Measurements from ENCODE around the gene KCNQ1. TPM values are rescaled to one million over a fixed set of nuclear protein-coding genes. Genes with fewer than 3 reads are reported as not detected.

The KCNQ1 gene
- total RNA-seq, 1 donor from 2014 or later = 6.4 TPM

DNA sequence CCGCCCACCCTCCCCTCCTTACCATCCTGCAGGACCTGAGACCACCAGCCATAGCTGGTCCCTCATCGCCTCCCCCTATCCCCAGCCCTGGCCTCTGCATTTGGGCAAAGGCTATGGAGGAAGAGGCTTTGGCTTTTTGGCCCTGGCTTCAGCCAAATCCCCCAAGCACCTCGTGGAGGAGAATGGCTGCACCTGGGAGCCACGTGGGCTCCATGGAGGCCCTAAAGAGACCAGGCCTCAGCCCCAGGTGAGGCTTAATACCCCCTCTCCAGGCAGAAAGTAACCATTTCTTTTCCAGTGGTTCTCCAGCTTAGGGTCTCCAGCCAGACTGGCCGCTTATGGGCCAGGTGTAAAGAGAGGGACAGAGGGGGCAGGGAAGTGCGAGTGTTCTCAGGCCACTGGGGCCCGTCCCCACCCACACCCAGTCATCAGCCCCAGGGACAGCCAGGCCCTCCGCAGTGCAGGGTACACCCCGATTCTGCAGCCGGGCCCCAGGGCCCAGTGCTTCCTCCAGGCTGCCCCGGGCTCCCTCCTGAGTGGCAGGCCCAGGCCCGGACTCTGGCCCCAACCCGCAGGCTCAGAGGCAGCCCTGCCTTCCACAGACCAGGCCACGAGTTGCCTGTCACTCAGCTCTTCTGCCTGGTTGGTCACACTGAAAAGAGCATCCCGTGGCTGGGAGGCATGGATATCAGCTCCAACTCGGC is 414.3 kb downstream of the KCNQ1 start:
- Mint-ChIP-seq H3K4me3 (no peak overlapping the region), H3K27me3 (peaks cover 25% of the 10 kb centered on the region), H3K4me1 (no peaks in the 10 kb centered on the region), H3K27ac (no peak overlapping the region), H3K36me3 (ENCODE audit: low read depth) (no peaks in the 10 kb centered on the region), H3K9me3 (no peaks in the 10 kb centered on the region)
- DNase-seq = no peak
- intact Hi-C loops (cut with micrococcal nuclease) = no loop called here

DNA sequence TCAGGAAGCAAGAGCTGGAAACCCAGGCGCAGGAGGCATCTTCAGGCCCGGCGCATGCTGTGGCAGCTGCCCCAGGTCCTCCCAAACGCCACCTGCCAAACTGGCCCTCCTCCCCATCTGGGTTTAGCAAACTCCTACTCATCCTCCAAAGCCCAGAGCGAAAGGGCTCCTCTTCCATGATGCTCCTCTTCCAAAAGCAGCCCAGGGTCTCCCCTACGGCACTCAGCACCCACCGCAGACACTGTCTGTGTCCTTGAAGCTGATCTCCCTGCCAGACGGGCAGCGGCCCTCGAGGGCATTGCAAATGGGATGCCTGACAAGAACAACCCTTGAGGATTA is 414.9 kb downstream of the KCNQ1 start:
- Mint-ChIP-seq H3K36me3 (ENCODE audit: low read depth) (no peaks in the 10 kb centered on the region), H3K4me1 (no peaks in the 10 kb centered on the region), H3K27ac (no peak overlapping the region), H3K27me3 (peaks cover 29% of the 10 kb centered on the region), H3K4me3 (no peak overlapping the region), H3K9me3 (no peaks in the 10 kb centered on the region)
- DNase-seq = no peak
- intact Hi-C loops (cut with micrococcal nuclease) = no loop called here

DNA sequence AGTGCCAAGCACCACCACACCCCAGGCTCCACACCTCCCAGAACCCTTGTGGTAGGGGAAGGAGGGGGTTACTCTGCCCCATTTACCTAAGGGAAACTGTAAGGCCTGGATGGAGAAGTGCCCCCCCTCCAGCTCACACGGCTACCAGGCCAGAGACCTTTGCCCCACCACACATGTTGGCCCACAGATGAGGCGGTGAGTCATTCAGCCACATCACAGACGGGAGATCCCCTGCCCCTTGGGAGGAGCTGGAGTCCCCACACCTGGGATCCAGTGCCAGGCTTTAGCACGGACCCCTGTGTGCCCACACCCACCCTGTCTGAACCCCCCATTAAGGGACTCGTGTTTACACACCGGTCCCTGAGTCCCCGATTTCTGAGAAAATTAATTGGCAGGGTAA is 415.8 kb downstream of the KCNQ1 start:
- Mint-ChIP-seq H3K27ac (no peak overlapping the region), H3K9me3 (no peaks in the 10 kb centered on the region), H3K4me3 (no peak overlapping the region), H3K4me1 (no peaks in the 10 kb centered on the region), H3K27me3 (peaks cover 34% of the 10 kb centered on the region), H3K36me3 (ENCODE audit: low read depth) (no peaks in the 10 kb centered on the region)
- intact Hi-C loops (cut with micrococcal nuclease) = no loop called here
- DNase-seq = no peak

DNA sequence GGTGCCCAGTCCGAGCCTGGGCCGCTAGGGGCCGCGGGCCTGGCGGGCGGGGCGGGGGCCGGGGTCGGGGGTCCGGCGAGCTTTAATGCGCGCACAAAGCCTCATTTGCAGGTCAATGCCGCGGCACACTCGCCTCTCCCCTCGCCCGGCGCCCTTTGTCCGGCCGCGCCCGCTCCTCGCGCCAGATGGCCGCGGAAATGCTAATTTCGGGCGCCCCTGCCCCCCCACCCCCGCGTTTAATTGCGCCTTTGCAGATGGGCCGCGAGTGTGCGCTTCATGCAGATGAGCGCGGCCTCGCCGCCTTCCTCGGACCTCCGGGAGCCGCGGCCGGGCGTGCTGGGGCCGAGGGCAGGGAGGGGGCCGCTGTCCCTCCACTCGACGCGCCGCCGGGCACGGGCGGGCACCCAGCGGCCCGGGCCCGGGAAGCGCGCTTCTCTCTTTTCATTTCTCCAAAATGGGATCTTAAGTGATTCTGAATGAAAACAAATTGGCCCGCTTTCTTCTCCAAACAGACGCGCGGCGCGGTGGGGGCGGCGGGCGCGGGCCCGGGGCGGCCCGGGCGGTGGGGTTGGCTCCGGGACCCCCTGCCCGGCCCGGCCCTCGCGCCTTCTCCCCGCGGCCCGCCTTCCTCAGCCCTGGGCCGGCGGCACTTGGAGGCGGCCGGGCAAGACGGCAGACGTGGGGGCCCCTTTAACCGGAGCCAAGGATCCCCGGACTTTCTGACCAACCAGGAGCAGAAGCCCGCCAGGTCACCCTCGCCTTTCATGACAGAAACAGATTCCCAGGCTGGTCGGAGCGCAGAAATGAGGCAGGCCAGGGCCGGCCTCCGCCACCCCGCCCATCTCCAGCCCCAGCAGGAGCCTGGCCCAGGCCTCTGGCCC is 417.8 kb downstream of the KCNQ1 start:
- H3K36me3 Mint-ChIP-seq (ENCODE audit: low read depth) = no peaks in the 10 kb centered on the region
- intact Hi-C loops (cut with micrococcal nuclease) = no loop called here
- H3K27me3 Mint-ChIP-seq = peaks cover 46% of the 10 kb centered on the region
- no peak for DNase-seq
- H3K4me1 Mint-ChIP-seq = no peaks in the 10 kb centered on the region
- no peak overlapping the region for H3K4me3 Mint-ChIP-seq
- H3K27ac Mint-ChIP-seq = no peak overlapping the region
- H3K9me3 Mint-ChIP-seq = no peaks in the 10 kb centered on the region

DNA sequence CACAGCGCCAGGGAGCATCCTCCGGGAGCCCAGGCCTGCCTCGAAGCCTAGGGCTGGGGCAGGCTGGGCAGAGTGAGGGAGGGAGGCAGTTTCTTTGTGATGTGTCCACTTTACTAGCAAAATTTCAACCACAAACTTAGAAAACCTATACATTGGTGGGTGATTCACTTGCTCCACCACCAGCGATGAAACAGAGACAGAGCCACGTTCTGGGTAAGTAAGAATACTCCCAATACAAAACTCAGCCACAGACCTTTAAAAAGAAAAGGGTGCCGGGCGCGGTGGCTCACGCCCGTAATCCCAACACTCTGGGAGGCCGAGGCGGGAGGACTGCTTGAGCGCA is 418.4 kb downstream of the KCNQ1 start:
- H3K27me3 Mint-ChIP-seq = peaks cover 52% of the 10 kb centered on the region
- H3K36me3 Mint-ChIP-seq (ENCODE audit: low read depth) = no peaks in the 10 kb centered on the region
- no peak for DNase-seq
- intact Hi-C loops (cut with micrococcal nuclease) = no loop called here
- no peaks in the 10 kb centered on the region for H3K9me3 Mint-ChIP-seq
- no peaks in the 10 kb centered on the region for H3K4me1 Mint-ChIP-seq
- no peak overlapping the region for H3K27ac Mint-ChIP-seq
- H3K4me3 Mint-ChIP-seq = no peak overlapping the region

DNA sequence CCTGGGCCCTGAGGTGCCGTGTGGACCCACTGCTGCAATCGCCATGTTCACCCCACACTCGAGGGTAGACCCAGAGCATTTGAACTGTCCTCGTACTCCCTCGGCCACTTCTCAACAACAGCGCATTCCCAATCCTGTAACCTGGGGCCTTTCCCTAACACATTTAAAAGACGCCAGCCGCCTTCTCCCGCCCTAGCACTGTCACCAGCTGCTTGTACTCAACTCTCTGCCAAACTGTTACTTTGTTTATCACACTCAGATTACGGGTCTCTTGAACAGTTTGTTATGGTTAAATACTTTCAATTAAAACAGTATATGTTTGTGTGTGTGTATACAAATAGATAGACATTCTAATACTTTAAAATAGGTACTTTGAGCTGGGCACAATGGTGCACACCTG is 420.1 kb downstream of the KCNQ1 start:
- DNase-seq = no peak
- H3K4me3 Mint-ChIP-seq = no peak overlapping the region
- H3K27me3 Mint-ChIP-seq = peaks cover 60% of the 10 kb centered on the region
- no peaks in the 10 kb centered on the region for H3K36me3 Mint-ChIP-seq (ENCODE audit: low read depth)
- H3K27ac Mint-ChIP-seq = no peak overlapping the region
- intact Hi-C loops (cut with micrococcal nuclease) = no loop called here
- peaks cover 2% of the 10 kb centered on the region for H3K4me1 Mint-ChIP-seq
- H3K9me3 Mint-ChIP-seq = no peaks in the 10 kb centered on the region

DNA sequence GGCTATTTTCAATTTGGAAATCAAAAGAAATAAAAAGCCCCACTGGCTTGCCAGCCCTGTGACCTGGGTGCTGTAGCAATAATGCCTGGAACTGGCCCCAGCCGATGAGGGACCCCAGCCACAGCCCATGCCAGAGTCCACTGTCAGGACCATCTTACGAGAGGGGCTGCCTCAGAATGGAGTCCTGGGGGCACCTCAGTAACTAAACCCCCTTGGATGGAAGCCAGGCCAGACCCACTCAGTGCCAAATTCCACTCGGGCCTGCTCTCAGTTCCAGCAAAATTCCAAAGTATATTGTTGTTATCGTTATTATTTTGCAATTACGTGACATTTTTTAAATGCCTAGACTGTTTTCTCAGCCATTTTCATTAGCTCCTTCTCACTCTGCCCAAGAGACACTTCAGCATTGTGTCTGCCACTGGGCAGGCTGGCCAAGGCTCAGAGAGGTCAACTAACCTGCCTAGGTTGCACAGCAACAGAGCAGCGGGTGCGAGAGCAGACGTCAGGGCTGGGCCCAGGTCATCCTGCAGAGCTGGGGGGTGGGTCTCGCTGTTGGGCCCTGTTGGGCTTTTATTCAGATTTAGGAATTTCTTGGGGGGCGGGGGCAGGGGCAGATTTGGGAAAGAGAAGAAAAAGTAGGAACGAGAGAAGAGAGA is 421.2 kb downstream of the KCNQ1 start:
- intact Hi-C loops (cut with micrococcal nuclease) = no loop called here
- Mint-ChIP-seq H3K4me3 (no peak overlapping the region), H3K36me3 (ENCODE audit: low read depth) (no peaks in the 10 kb centered on the region), H3K9me3 (no peaks in the 10 kb centered on the region), H3K4me1 (peaks cover 2% of the 10 kb centered on the region), H3K27ac (no peak overlapping the region), H3K27me3 (peaks cover 60% of the 10 kb centered on the region)
- no peak for DNase-seq

DNA sequence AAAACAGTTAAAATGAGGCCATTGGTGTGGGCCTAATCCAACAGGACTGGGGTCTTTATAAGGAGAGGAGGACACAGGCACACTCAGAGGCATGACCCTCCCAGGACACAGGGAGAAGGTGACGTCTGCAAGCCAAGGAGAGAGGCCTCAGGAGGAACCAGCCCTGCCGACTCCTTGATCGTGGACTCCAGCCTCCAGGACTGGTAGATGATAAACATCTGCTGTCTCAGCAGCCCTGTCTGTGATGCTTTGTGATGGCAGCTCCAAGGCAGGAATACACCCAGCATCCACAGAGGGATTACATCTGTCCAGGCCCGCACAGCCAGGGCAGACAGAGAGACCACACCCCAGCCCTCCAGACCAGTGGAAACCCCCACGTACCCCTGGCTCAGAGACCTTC is 422.3 kb downstream of the KCNQ1 start:
- H3K4me1 Mint-ChIP-seq = peaks cover 2% of the 10 kb centered on the region
- H3K27ac Mint-ChIP-seq = no peak overlapping the region
- intact Hi-C loops (cut with micrococcal nuclease) = no loop called here
- DNase-seq = no peak
- H3K9me3 Mint-ChIP-seq = no peaks in the 10 kb centered on the region
- H3K27me3 Mint-ChIP-seq = peaks cover 63% of the 10 kb centered on the region
- no peaks in the 10 kb centered on the region for H3K36me3 Mint-ChIP-seq (ENCODE audit: low read depth)
- no peak overlapping the region for H3K4me3 Mint-ChIP-seq

DNA sequence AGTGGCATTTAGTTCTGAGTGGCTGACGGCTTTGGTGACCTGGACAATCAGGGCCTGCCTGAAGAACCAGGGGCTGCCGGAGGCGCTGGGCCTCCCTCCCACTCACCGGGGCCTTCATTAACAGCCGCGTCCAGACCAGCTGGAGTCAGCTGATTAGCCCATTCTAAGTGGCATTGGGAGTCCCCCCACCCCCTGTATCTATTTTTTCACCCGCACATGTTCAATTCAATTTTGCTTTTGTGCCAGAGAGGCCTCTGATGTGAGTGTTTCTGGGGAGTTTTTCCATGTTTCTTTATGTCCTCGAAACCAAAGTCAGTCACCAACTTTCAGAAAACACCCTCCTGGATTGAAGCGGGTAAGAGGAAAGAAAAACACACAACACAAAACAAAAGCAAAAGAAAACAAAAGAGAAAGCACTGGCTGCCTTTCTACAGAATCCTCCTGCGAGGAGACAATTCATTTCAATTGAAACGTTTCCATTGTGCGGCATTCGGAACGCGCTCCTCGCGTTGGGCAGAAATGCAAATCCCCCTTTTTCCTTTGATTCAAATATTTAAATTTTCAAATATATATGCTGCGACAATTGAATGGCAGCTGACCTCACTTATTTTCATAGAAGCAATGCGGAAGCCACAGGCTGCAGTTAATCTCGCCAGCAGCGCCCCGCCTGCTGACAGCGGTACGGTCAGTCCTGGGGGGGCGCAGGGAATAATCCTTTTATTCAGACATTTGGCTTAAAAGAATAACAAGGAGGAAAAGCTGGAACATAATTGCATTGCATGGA is 423.1 kb downstream of the KCNQ1 start:
- no peaks in the 10 kb centered on the region for H3K36me3 Mint-ChIP-seq (ENCODE audit: low read depth)
- intact Hi-C loops (cut with micrococcal nuclease) = no loop called here
- DNase-seq = no peak
- H3K4me1 Mint-ChIP-seq = peaks cover 2% of the 10 kb centered on the region
- H3K9me3 Mint-ChIP-seq = no peaks in the 10 kb centered on the region
- H3K27ac Mint-ChIP-seq = no peak overlapping the region
- peaks cover 63% of the 10 kb centered on the region for H3K27me3 Mint-ChIP-seq
- no peak overlapping the region for H3K4me3 Mint-ChIP-seq

DNA sequence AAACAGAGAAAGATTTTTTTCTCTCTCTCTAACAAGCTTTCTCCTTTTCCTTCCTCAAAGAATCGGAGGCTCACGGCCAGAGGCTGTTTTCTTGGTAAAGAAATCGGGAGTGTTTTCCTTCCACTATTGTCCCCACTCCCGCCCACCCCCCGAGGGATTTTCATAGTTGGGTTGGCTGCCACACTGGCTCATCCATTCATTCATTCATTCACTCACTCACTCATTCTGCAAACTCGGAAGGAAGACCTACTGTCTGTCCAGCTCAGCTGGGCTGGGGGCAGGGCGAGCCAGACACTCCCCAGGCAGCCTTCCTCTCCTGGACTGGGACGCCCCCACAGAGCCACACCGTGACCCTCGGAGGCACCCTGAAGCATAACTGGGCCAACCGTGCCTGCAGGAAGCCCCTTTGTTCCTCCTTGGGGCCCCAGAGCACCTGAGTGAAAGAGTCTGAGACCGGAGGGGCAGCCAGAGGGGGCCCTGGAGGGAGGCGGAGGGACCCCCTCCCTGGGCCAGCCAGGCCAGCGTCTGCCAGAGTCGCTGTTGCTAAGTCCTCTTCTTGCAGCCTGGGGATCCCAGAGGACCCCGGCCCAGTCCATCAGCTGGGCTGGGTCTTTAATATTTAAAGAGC is 423.8 kb downstream of the KCNQ1 start:
- Mint-ChIP-seq H3K9me3 (no peaks in the 10 kb centered on the region), H3K27me3 (peaks cover 59% of the 10 kb centered on the region), H3K4me3 (peak overlapping the region; percentile 57), H3K4me1 (peaks cover 2% of the 10 kb centered on the region), H3K36me3 (ENCODE audit: low read depth) (no peaks in the 10 kb centered on the region), H3K27ac (no peak overlapping the region)
- intact Hi-C loops (cut with micrococcal nuclease) = no loop called here
- no peak for DNase-seq

DNA sequence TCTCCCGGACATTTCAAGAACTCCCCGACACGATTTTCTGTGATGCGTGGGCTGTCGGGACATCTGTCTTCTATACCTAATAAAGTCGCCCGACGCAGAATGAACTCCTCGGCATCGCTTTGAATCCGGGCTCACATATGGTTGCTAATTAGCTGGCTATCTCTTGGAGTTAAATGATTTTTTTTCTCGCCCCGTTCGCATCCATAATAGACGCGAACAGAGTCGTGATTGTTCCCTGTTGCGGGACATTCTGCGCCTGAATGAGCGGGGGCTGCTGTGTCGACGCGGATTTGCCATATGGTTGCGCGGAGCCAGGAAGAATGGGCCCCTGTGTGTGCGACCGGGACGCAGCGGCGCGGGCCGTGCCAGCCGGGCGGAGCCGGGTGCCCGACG is 424.3 kb downstream of the KCNQ1 start:
- peaks cover 54% of the 10 kb centered on the region for H3K27me3 Mint-ChIP-seq
- no peak overlapping the region for H3K27ac Mint-ChIP-seq
- intact Hi-C loops (cut with micrococcal nuclease) = no loop called here
- no peaks in the 10 kb centered on the region for H3K36me3 Mint-ChIP-seq (ENCODE audit: low read depth)
- H3K9me3 Mint-ChIP-seq = no peaks in the 10 kb centered on the region
- no peak for DNase-seq
- no peak overlapping the region for H3K4me3 Mint-ChIP-seq
- H3K4me1 Mint-ChIP-seq = peaks cover 2% of the 10 kb centered on the region

DNA sequence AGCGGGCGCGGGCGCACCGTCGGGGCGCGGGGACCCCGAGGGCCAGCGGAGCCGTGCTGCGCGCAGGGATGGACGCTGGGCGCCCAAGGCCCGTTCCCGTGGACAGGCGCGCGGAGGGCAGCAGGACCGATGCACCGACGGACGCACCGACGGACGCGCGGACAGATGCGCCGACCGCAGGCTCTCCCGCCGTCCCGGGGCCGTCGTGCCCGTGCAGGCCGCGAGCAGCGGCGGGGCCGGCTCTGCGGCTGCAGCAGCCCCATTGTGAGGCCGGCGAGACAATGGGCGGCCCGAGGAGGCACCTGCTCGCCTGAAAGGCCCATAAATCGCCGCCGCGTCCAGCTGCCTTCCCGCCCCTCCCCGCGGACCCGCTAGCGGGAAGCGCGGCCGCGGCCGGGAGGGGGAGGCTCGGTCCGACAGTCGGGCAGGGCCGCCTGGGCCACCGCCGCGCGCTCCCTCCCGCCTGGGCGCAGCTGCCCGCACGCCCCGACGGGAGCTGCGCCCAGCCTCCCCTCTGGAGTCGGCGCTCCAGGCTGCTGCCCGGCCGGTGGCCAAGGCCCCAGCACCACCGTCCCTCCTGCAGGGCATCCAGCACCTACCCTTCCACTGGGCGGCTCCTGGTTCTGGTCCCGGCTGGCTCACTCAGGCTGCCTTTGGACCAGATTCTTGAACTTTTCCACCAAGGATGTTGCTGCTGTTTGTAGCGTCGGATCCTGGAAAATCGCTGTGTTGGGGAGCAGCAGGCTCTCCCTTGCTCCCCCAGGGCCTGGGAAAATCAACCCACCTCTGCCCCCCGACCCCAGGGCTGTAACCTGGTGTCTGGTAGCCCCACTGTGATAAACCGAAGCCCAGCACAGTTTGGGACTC is 425.0 kb downstream of the KCNQ1 start:
- Mint-ChIP-seq H3K27ac (no peak overlapping the region), H3K4me1 (peaks cover 2% of the 10 kb centered on the region), H3K4me3 (no peak overlapping the region), H3K27me3 (peaks cover 48% of the 10 kb centered on the region), H3K9me3 (no peaks in the 10 kb centered on the region), H3K36me3 (ENCODE audit: low read depth) (no peaks in the 10 kb centered on the region)
- intact Hi-C loops (cut with micrococcal nuclease) = no loop called here
- no peak for DNase-seq

DNA sequence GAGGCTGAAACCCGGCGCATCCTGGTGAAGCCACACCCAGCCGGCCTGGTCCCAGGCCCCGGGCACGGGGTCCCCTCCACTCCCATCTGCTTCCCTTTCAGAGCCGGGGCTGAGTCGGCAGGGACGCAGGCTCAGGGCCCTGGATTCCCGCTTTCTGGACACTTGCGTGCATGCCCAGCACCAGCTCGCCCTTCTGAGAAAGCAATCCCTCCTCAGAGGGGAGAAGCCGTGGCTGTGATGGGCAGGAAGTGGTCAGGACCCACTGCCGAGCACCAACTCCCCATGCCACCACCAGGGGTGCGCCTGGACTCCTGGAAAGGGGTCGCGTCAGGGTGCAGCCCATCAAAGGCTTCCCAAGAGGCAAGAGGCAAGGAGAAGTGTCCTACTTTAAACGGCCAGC is 425.7 kb downstream of the KCNQ1 start:
- H3K27me3 Mint-ChIP-seq = peaks cover 44% of the 10 kb centered on the region
- no peak overlapping the region for H3K4me3 Mint-ChIP-seq
- H3K27ac Mint-ChIP-seq = no peak overlapping the region
- no peak for DNase-seq
- H3K36me3 Mint-ChIP-seq (ENCODE audit: low read depth) = no peaks in the 10 kb centered on the region
- intact Hi-C loops (cut with micrococcal nuclease) = no loop called here
- H3K9me3 Mint-ChIP-seq = no peaks in the 10 kb centered on the region
- H3K4me1 Mint-ChIP-seq = peaks cover 2% of the 10 kb centered on the region
